ENCODE measurements around the gene NSDHL. TPM values are rescaled to one million over a fixed set of nuclear protein-coding genes. Genes with fewer than 3 reads are reported as not detected.
A peak's percentile ranks its signal among the peaks of the same experiment; 100 is the strongest.

NSDHL gene
- total and polyA plus RNA-seq, 2 of the 13 experiments (the other 11 are each of a cell fraction or from before 2014, with no cell fraction given): 26.2 to 49.3 TPM

- Histone ChIP-seq H3K4me3 (replicated peaks in 1 of 3; ENCODE audit: insufficient read depth in 1 of 3, low read depth in 2 of 3, low read length in 3 of 3) (no peak overlapping the region), H2AFZ (ENCODE audit: low read length) (no peak overlapping the region), H3K36me3 (replicated peaks in 1 of 2; ENCODE audit: control insufficient read depth in 1 of 2, insufficient read depth in 2 of 2, low read length in 2 of 2) (no peaks in the 10 kb centered on the region), H3K27me3 (ENCODE audit: control insufficient read depth in 1 of 2, insufficient read depth in 2 of 2, low read length in 2 of 2) (peaks cover 0 to 10% of the 10 kb centered on the region in 2 experiments; a peak in 2 of 5 replicates), H3K4me1 (ENCODE audit: insufficient read depth, low read length) (no peaks in the 10 kb centered on the region), H3K9me3 (ENCODE audit: low read length) (no peaks in the 10 kb centered on the region), H3K27ac (ENCODE audit: extremely low read length, insufficient read depth, low read length) (no peak overlapping the region), H3K9ac (ENCODE audit: insufficient read depth, low read depth, low read length) (no peak overlapping the region), H3K4me2 (ENCODE audit: low read depth, low read length) (no peak overlapping the region), H4K20me1 (ENCODE audit: insufficient read depth, low read length) (no peaks in the 10 kb centered on the region), H3K79me2 (ENCODE audit: insufficient read depth, low read length) (no peaks in the 10 kb centered on the region)
- CTCF ChIA-PET (ENCODE audit: low intra/inter-chr PET ratio, low total read pairs): no interaction called here
- POLR2A ChIA-PET: no interaction called here
- in situ Hi-C loops (cut with HindIII; ENCODE audit: extremely low pct_ligation_motif_present, low pct_unique_long_range_greater_than_20kb): no loop called here
- ATAC-seq: peak; percentile 25
- DNase-seq (ENCODE audit: low spot score): no peak
- FAIRE-seq: no peak
- WGBS (ENCODE audit: low lambda C conversion rate): 0% methylated on average over 1 of the region's 3 CpGs
- no TSS peak for BruUV-seq (replicated peaks)
- intact Hi-C loops (cut with micrococcal nuclease; ENCODE audit: unreplicated experiment): no loop called here
- TF ChIP-seq MIER3 (CRISPR knock-in tag; IDR thresholded peaks at IDR 0.05; ENCODE audit: borderline replicate concordance) (no peak), BHLHE40 (IDR thresholded peaks at IDR 0.05; ENCODE audit: low read length) (no peak), ZNF766 (CRISPR knock-in tag; IDR thresholded peaks at IDR 0.05; ENCODE audit: borderline replicate concordance) (no peak), ZNF451 (CRISPR knock-in tag; IDR thresholded peaks at IDR 0.05) (no peak), SIX4 (CRISPR knock-in tag; IDR thresholded peaks at IDR 0.05) (no peak), NFYC (CRISPR knock-in tag; IDR thresholded peaks at IDR 0.05) (no peak), HNRNPK (IDR thresholded peaks at IDR 0.05; ENCODE audit: low read depth, low read length, poor library complexity, severe bottlenecking) (no peak), ZNF556 (CRISPR knock-in tag; IDR thresholded peaks at IDR 0.05; ENCODE audit: borderline replicate concordance) (no peak)
Measured at GRCh38 chrX:152895121-152895520, 64.3 kb downstream of the NSDHL start.

DNA sequence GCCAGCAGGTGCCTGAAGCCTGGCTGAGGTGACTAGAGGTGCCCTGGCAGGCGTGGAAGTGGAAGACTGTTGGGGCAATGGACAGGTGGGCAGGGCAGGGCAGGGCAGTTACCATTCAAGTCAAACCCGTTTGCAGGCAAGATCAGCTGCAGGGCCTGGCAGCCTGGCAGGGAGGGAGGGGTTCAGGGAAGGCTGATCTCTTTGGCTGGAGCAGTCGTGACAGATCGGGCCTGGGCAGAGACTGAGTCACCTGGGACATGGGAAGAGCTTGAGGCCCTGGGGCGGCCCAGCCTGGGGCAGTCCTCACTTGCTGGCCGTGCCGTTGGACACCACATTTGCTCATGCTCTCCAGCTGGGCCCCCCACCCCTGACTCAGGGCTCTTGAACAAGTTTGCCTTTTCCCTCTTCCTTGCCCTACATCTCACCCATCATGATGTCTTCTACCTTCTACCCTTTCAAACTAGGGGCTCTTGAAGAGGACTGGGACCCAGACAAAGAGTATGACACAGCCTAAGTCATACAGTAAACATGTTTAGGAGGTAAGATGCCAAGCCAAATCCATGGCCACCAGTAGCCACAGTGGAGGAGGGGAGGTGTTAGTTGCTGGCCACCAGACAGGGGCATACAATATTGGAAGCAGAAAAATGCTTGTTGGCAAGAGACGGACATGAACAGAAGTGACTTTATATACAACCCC, 65.0 kb downstream of the NSDHL start:
- BruUV-seq (replicated peaks): no TSS peak
- ATAC-seq (no peak), FAIRE-seq (no peak), DNase-seq (ENCODE audit: low spot score) (no peak)
- H2AFZ ChIP-seq (ENCODE audit: low read length): no peak overlapping the region
- H3K9ac ChIP-seq (ENCODE audit: insufficient read depth, low read depth, low read length): no peak overlapping the region
- intact Hi-C loops (cut with micrococcal nuclease; ENCODE audit: unreplicated experiment): no loop called here
- no peaks in the 10 kb centered on the region for H3K79me2 ChIP-seq (ENCODE audit: insufficient read depth, low read length)
- H3K4me1 ChIP-seq (ENCODE audit: insufficient read depth, low read length): no peaks in the 10 kb centered on the region
- ChIA-PET CTCF (ENCODE audit: low intra/inter-chr PET ratio, low total read pairs) (no interaction called here), POLR2A (no interaction called here)
- WGBS (ENCODE audit: low lambda C conversion rate): 100% methylated on average over 1 of the region's 8 CpGs
- no peaks in the 10 kb centered on the region for H4K20me1 ChIP-seq (ENCODE audit: insufficient read depth, low read length)
- in situ Hi-C loops (cut with HindIII; ENCODE audit: extremely low pct_ligation_motif_present, low pct_unique_long_range_greater_than_20kb): no loop called here
- peaks cover 0 to 16% of the 10 kb centered on the region in 2 experiments; a peak in 3 of 5 replicates for H3K27me3 ChIP-seq (ENCODE audit: control insufficient read depth in 1 of 2, insufficient read depth in 2 of 2, low read length in 2 of 2)
- no peak overlapping the region for H3K4me2 ChIP-seq (ENCODE audit: low read depth, low read length)
- TF ChIP-seq SYNCRIP (IDR thresholded peaks at IDR 0.05; ENCODE audit: insufficient read depth, low read depth, low read length): no peak
- TF ChIP-seq ZFP1 (CRISPR knock-in tag; IDR thresholded peaks at IDR 0.05): no peak
- TF ChIP-seq, protein P1, sequence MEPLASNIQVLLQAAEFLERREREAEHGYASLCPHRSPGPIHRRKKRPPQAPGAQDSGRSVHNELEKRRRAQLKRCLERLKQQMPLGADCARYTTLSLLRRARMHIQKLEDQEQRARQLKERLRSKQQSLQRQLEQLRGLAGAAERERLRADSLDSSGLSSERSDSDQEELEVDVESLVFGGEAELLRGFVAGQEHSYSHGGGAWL (CRISPR knock-in tag; IDR thresholded peaks at IDR 0.05): no peak
- TF ChIP-seq PHF8 (CRISPR knock-in tag; IDR thresholded peaks at IDR 0.05): no peak
- no peak for TF ChIP-seq ZBTB14 (CRISPR knock-in tag; IDR thresholded peaks at IDR 0.05)
- no peak overlapping the region for H3K27ac ChIP-seq (ENCODE audit: extremely low read length, insufficient read depth, low read length)
- no peak overlapping the region for H3K4me3 ChIP-seq (replicated peaks in 1 of 3; ENCODE audit: insufficient read depth in 1 of 3, low read depth in 2 of 3, low read length in 3 of 3)
- no peaks in the 10 kb centered on the region for H3K36me3 ChIP-seq (replicated peaks in 1 of 2; ENCODE audit: control insufficient read depth in 1 of 2, insufficient read depth in 2 of 2, low read length in 2 of 2)
- H3K9me3 ChIP-seq (ENCODE audit: low read length): no peaks in the 10 kb centered on the region

Measured in HepG2 (cell line).